Activated CD8-positive, alpha-beta memory T cell treated with anti-CD3 and anti-CD28 coated beads, Interleukin-2, amount 50 U/mL, for 24 hours (primary cell): Measurements from ENCODE around the gene ECEL1.
"Not testable (repeated sequence)": the region's sequence is repeated elsewhere in the genome, so short reads cannot be mapped to it uniquely, and the experiment has no call there.

ENCODE experiments used
- DNase-seq: peaks from one replicate; pipeline ENCODE4 v3.0.0-alpha.2; 2020; ENCODE audit errors: extremely low read depth

ECEL1 gene

GRCh38 chr2:232458661-232459418 is 28.8 kb downstream of the ECEL1 start:
- no peak for DNase-seq

- DNase-seq = no peak
Observed at GRCh38 chr2:232458051-232458660, 29.5 kb downstream of the ECEL1 start.

DNA sequence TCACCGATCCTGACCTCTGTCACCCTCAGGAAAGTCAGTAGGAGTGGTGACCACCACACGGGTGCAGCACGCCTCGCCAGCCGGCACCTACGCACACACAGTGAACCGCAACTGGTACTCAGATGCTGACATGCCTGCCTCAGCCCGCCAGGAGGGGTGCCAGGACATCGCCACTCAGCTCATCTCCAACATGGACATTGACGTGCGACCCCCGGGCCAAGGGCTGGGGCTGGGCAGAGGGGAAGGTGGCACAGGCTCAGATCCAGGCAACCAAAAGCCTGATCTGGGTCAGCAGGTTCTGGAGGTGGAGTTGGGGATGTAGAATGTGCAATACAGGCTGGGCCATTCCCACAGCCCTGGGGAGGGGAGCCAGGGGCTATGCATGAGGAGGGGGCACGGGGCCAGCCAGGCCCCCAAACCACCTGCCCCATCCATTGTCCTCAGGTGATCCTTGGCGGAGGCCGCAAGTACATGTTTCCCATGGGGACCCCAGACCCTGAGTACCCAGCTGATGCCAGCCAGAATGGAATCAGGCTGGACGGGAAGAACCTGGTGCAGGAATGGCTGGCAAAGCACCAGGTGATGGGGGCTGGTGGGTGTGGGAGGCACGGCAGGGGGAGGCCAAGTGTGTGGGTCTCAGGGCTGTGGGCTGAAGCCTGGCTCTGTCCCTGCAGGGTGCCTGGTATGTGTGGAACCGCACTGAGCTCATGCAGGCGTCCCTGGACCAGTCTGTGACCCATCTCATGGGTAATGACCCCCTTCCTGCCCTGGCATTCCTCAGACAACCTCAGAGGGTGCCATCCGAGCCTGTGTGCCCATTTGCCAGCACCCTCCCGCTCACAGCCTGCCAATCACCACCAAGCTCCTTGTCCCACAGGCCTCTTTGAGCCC is 30.3 kb downstream of the ECEL1 start:
- DNase-seq = no peak

DNA sequence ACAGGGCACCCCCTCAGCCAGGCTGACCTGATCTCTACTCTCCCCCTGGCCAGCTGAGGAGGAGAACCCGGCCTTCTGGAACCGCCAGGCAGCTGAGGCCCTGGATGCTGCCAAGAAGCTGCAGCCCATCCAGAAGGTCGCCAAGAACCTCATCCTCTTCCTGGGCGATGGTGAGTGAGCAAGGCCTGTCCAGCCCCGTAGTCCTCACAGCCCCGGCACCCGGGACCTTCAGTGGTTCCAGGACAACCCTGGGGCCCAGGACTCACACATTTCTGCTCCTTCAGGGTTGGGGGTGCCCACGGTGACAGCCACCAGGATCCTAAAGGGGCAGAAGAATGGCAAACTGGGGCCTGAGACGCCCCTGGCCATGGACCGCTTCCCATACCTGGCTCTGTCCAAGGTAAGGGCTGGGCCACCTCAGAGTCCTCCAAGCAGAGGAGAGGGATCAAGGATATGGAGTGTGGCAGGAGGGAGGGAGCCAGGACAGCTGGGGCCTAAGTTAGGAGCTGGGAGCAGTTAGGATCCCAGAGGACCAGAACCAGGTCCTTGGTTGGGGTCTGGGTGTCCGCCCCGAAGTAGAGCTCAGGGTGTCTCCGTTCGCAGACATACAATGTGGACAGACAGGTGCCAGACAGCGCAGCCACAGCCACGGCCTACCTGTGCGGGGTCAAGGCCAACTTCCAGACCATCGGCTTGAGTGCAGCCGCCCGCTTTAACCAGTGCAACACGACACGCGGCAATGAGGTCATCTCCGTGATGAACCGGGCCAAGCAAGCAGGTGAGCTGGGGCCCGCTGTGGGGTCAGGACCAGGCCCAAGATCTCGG is 31.1 kb downstream of the ECEL1 start:
- DNase-seq = no peak

DNA sequence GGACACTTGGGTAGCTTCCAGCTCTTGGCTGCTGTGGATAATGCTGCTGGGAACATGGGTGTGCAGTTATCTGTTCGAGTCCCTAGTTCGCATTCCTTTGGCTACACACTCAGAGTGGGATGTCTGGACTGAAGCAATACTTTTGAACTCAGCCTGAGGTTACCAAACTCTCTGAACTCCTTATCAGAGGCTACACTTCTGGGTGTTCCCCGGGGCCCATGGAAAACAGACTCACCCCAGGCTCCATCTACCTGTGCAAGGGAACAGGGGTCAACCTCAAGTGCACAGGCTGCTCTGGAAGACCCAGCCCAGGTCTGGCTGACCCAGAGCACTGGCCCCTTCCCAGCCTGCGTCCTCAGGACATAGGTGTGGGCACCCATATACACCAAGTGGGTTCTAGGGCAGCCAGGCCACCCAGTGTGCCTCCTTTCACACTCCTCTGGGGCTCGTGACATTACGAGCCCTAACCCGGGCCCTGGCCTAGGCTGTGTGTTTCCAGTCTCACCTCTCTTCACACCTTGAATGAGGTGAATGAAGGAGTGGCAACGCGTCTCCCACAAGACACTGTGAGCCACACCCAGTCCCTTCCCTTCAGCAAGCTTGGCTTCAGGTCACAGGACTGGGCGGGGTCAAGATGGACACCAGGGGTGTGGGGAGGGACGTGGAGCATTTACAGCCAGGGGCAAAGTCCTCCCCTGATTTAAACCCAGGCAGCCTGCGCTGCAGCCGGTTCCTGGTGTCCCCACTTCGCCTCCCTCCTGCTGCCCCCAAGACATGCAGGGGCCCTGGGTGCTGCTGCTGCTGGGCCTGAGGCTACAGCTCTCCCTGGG is 32.0 kb downstream of the ECEL1 start, which contains the start of gene ALPI:
ALPI (plus strand) TSS at position 728 of the 830 bp plus-strand sequence; CDS start at position 775, 47 bp downstream.
- DNase-seq = no peak

- no peak for DNase-seq
Observed at GRCh38 chr2:232454630-232455029, 33.0 kb downstream of the ECEL1 start.

DNA sequence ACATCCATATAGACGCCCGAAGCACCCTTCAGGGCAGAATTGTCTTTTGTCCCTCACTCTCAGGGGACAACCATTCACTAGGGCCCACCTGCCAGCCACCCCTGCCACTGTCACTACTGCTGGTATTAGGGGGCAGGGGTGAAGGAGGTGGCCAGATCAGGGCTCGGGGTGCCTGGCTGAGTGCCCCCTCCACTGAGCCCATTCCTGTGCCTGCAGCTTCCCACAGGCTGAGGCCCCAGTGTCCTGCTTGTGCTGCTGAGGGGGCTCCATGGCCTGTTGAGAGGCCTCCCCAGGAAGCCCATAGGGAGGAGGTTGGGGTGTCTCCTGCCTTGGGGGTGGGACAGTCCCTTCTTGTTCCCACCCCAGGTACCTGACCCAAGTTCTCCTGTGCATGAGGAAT is 36.0 kb downstream of the ECEL1 start:
- DNase-seq = not testable (repeated sequence)

DNA sequence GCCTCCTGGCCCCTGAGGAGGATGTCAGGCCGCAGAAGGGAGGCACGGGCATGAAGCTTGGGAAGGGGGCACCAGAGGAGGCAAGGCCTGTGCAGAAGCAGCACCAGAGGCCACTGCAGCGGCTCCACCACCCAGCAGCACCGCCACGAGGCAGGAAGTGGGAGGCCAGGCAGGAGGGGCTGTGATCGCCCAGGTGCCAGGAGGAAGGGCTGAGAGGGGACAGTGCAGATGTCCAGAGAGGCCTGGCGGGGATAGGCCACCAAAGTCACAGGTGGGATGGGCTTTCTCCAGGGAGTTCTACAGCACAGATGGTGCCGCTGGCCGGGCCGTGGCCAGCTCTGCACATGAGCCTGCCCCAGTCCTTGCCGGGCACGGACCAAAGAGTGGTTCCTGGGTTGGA is 37.7 kb downstream of the ECEL1 start:
- no peak for DNase-seq

- no peak for DNase-seq
Observed at GRCh38 chr2:232448304-232448690, 39.3 kb downstream of the ECEL1 start.

GRCh38 chr2:232447638-232448303 is 39.9 kb downstream of the ECEL1 start:
- DNase-seq = no peak

GRCh38 chr2:232447091-232447620 is 40.5 kb downstream of the ECEL1 start:
- no peak for DNase-seq

DNA sequence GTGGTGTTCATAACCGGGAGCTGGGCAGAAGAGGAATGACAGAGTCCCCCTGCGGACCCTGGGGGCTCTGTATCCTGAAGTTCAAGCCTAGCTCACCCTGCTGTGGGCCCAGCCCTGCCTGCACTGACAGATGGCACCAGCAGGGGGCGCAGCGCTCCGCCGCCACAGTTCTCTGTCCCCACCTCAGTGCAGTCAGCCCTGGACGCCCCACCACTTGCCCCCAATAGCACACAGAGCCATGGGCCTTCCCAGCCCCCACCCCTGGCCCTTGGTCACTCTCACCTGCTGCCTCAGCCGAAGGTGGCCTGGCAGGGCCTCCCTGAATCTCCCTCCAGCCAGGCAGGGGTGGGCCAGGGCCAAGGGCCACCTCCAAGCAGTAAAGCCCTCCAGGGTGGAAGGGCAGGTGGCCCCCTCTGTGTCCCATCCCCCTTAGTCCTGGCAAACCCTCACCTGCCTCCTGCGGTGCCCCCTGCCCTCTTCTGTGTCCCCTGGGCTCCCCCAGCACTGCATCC is 41.3 kb downstream of the ECEL1 start:
- not testable (repeated sequence) for DNase-seq

DNA sequence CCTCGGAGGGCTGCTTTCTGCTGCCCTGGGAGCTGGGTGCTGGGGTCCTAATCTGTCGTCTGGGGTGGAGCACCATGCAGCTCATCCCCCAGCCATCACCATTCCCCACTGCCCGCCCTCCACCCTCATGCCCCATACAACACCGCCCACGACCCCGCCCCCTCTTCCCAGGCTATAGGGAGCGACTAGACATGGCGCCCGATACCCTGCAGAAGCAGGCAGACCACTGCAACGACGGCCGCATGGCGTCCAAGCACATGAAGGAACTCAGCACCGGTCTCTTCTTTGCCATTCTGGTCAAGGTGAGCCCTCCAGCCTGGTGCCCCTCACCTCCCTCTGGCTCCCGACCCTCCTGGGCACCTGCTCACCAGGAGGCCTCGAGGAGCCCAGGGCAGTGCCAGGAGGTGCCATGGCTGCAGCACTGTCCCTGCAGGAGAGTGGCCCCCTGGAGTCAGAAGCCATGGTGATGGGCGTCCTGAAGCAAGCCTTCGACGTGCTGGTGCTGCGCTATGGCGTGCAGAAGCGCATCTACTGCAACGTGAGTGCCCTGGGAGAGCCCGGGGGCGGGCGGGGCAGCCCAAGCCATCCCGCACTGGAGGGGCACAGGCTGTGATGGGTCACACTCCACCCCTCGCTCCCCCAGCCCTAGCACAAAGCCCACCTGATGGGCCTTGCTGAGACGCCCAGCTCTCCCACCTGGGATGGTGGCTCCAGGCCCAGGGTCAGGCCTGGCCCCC is 42.3 kb downstream of the ECEL1 start:
- not testable (repeated sequence) for DNase-seq

DNA sequence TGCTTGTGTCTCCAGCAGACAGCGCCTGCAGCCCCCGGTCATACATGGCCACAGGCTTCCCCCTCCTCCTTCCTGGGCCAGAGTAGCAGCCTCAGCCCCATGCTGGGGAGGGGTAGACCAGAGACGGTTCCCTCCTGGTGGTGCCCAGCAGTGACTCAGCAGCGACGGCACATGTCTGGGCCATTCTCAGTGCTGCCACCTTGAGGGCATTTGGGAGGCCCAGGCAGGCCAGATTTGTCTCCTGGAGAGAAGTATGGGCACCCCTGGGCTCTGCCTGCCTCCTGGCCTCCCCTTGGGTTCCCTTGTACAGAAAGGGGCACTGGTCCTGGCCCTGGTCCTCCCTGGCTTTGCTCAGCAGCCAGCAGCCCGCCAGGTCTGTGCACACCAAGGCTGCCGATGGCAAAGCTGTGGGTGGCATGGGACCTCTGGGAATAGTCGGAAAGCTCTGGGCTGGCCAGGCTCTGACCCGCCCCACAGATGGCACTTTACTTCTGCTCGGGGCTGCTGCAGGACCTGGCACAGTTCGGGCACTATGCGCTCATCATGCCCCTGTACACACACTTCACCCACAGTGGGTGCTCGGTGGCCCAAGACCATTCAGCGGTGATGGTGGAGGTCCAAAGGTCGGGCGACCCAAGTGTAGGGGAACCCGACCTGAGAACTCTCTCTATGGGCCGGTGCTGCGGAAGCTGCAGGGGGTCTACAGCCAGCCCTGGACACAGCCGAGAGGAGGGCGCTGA is 43.1 kb downstream of the ECEL1 start:
- peak; percentile 47 for DNase-seq

- DNase-seq = not testable (repeated sequence)
Observed at GRCh38 chr2:232443669-232444408, 43.8 kb downstream of the ECEL1 start.

GRCh38 chr2:232443047-232443446 is 44.6 kb downstream of the ECEL1 start:
- not testable (repeated sequence) for DNase-seq

DNA sequence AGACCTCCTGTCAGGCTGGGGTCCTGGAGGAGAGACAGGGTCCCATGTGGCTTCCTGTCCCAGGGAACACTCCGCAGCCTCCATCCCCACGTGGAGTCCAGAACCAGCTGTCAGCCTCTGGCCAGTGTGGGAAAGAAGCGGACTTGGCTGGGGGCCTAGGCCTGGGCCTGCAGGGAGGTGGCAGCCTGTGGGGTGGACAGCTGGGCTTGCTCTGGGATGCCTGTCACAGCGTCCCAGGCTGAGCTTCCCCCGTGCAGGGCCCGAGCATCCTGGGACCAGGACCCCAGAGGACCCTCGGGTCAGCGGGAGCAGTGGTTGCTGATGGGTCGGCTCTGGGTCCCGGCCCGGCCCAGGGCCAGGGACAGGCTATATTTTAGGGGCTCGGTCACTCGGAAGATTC is 45.2 kb downstream of the ECEL1 start:
- DNase-seq = not testable (repeated sequence)
